HG03135 (cell line): ENCODE data around the gene QRICH1.
"Not testable (repeated sequence)": the region's sequence is repeated elsewhere in the genome, so short reads cannot be mapped to it uniquely, and the experiment has no call there.

ENCODE experiments used
- ATAC-seq: cut with Tn5 transposase; IDR thresholded peaks from one replicate; pipeline ENCODE4 v1.9.1; 2021; ENCODE audit warnings: mild to moderate bottlenecking, moderate library complexity; ENCODE audit not compliant: unreplicated experiment

The QRICH1 gene

GRCh38 chr3:49018707-49019006 lies 75.2 kb downstream of the QRICH1 start:
- no peak for ATAC-seq

- no peak for ATAC-seq
These were observed 75.7 kb downstream of the QRICH1 start, which contains the start of gene DALRD3 for GRCh38 chr3:49017971-49018706. Gene DALRD3 (minus strand): TSS chr3:49018580. CDS start chr3:49018564, 16 bp downstream.

DNA sequence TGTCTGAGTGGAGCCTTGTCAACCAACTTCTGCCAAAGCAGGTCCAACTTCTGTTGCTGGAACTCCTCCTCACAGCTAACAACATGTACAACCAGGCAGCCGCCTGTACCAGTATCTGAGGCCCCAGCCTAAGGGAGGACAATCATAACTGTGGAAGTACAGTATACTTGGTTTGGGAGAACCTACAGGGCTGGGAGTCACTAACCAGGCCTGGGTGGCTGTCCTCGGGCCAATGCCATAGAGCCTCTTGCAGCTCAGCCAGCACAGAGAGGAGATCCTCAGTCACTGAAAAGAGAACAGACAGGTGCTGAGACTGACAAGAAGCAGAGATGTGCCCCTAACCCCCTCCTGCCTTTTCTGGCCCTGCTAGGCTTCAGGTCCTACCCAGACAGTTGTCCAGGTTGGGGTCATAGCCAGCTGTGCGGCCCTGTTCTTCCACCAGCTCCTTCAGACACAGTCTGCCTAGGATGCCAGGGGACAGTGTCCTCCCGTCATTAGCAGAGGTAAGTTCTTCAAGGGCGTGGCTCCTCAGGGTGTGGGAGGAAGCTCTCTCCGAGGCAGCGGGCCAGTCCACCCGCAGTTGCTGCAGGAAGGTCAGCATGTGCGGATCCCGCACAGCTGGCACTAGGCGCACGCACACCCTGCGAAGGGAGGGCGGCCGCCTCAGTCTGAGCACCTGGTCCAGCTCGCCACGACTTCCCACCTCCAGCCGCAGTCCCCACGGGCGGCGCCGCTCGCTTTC lies 76.5 kb downstream of the QRICH1 start:
- no peak for ATAC-seq

DNA sequence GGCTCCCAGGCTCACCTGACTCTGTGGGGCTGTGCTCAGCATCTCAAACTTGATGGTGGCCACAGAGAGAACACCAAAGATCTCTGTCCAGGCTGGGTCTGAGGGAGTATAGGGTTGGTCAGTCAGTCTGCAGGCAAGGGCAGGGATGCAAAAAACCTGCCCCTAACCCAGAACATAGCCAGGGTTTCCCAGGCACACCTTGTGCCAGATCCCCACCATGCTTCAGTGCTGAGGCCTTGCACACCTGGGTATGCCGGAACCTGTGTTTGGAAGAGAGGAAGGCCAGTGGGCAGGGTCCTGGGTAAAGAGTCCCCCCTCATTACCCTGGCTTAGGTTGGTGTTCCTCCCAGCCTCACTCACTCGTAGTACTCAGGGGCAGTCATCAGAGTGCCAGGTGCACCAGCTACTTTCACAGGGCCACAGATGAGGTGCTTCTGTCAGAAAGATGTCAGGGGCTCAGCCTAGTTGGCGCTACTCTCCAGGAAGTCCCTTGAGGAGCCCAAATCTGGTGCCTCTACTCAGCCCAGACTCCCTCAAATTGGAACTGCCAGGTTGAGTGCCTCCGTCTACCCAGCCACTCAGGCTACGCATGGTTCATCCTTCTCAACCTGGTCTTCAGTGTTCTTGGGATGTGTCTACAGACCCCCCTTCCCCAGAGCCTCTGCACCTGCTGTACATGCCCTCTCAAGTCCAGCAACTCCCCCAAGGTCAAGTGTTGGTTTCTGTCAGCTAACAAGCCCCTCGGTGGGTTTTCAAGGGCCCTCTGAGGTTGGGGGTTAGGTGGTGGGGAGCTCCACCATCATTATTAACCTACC lies 77.2 kb downstream of the QRICH1 start:
- no peak for ATAC-seq

GRCh38 chr3:49015765-49016164 lies 78.1 kb downstream of the QRICH1 start:
- ATAC-seq = no peak

GRCh38 chr3:49015072-49015471 lies 78.8 kb downstream of the QRICH1 start:
- ATAC-seq = no peak

- no peak for ATAC-seq
These were observed 79.9 kb downstream of the QRICH1 start for GRCh38 chr3:49013738-49014660.

- ATAC-seq = no peak
These were observed 80.6 kb downstream of the QRICH1 start for GRCh38 chr3:49013113-49013737.

GRCh38 chr3:49012441-49013017 lies 81.3 kb downstream of the QRICH1 start:
- no peak for ATAC-seq

DNA sequence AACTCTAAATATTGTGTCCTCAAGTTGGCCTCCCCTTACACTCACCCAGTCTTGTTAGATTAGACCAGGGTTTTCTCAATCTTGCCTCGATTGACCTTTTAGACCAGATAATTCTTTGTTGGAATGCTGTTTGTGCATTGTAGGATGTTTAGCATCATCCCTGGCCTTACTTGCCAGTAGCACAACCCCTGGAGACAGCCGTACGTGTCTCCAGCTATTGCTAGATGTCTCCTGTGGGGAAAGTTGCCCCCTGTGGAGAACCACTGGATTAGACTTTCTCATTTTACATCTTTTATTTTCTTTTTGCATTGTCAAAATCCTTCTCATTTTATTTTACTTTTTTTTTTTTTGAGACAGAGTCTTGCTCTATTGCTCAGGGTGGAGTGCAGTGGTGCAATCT lies 84.5 kb downstream of the QRICH1 start:
- no peak for ATAC-seq

DNA sequence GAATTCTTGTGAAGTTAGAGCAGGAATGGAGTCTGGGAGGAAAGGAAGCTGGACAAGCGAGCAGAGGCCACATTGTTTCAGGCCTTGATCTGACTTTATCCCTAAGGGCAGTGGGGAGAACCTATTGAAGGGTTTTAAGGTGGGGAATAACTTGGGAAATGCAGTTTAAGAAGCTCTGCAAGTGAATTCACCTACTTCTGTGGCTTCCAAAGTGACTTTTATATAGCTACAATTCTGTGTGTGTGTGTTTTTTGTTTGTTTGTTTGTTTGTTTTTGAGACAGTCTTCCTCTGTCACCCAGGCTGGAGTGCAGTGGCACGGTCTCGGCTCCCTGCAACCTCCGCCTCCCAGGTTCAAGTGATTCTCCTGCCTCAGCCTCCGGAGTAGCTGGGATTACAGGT lies 85.2 kb downstream of the QRICH1 start:
- ATAC-seq = not testable (repeated sequence)

DNA sequence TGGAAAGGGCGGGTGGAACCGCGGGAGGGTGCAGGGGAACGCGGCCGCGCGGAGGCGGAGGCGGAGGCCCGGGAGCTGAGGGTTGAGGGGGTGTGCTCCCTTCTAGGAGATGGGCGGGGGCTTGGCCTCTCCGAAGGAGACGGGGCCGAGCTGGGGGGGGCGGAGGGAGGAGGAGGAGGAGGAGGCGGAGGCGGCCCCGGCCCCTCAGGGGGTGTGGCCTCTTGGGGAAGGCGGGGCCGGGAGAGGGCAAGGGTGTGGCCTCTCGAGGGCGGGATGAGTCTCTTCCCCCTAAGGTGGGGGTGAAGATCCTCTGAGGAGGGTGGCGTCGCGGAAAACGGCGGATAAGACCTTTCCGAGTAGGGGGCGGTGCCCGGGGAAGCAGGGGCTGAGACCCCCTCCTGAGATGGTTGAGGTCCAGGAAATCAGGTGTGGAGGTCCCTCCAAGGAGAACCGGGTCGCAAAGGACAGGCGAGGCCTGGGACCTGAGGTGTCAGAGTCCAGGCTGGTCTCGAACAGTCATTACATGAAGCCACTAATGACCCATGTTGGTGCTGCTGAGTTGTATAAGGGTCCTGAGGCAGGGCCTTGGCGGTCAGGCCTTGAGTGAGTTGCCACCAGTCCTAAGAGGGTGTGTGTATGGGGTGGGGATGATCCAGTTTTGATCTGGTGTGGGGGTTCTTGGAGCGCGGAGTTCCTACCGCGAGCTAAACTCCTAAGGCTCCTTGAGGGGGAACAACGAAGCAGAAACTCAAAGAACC lies 85.9 kb downstream of the QRICH1 start:
- peak; percentile 26 for ATAC-seq

GRCh38 chr3:49007068-49007770 lies 86.7 kb downstream of the QRICH1 start, which contains the start of gene WDR6:
Gene WDR6 (plus strand): TSS chr3:49007391. CDS start chr3:49007432, 41 bp downstream.
- peak; percentile 86 for ATAC-seq

- ATAC-seq = peak; percentile 2
These were observed 87.3 kb downstream of the QRICH1 start for GRCh38 chr3:49006408-49007067.

- ATAC-seq = no peak
These were observed 87.9 kb downstream of the QRICH1 start for GRCh38 chr3:49005998-49006397.

DNA sequence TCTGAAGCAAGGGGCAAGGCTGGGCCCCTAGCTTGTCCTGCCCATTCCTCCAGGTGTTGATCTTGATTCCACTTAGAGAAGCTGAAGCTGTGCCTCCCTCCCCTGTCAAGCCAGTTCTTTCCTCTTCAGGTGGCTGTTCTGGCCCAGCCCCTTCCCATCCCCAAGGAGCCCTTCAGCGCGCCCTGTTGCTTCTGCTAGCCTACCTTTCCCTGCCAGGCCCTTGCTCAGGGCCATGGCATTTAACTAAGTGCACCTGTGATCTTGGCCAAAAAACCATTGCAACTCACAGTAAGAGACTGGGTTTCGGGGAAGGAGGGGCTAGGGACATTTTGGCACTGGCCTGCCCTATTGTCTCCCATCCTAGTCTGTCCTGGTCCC lies 88.6 kb downstream of the QRICH1 start:
- ATAC-seq = no peak

- no peak for ATAC-seq
These were observed 89.2 kb downstream of the QRICH1 start for GRCh38 chr3:49004352-49005302.
